ENCODE measurements around the gene ZNF511. TPM values are rescaled to one million over a fixed set of nuclear protein-coding genes. Genes with fewer than 3 reads are reported as not detected.

The ZNF511 gene
- total RNA-seq, 1 experiment from 2014 or later: 89.4 TPM

- H3T11ph ChIP-seq (ENCODE audit: low read length): no peak overlapping the region
- no peak overlapping the region for H3K18ac ChIP-seq (ENCODE audit: insufficient read length, low read depth, low read length)
- peak overlapping the region; percentile 27 to 50; a peak in 2 of 5 replicates for H3K4me3 Mint-ChIP-seq
- H3K9me3 ChIP-seq (ENCODE audit: control insufficient read depth, low read depth, low read length): no peaks in the 10 kb centered on the region
- H3K27ac ChIP-seq (ENCODE audit: insufficient read length, low read depth, low read length): no peak overlapping the region
- no peaks in the 10 kb centered on the region for H3K79me2 ChIP-seq (ENCODE audit: insufficient read depth, low read length)
- no CpG with 5 or more reads among the region's 20 CpGs for WGBS (ENCODE audit: extremely low coverage, insufficient read length, low lambda C conversion rate)
- H2BK120ac ChIP-seq (ENCODE audit: low read depth, low read length, poor library complexity, severe bottlenecking): no peak overlapping the region
- peaks cover 5 to 6% of the 10 kb centered on the region in 2 experiments; a peak in 4 of 5 replicates for H3K9me3 Mint-ChIP-seq
- H3K9ac ChIP-seq (ENCODE audit: extremely low read depth, insufficient read length, low read length): no peak overlapping the region
- peaks cover 14 to 26% of the 10 kb centered on the region in 2 experiments for H3K4me1 Mint-ChIP-seq
- no peak overlapping the region for H4K5ac ChIP-seq (ENCODE audit: insufficient read length, low read depth, low read length)
- no peak overlapping the region for H2BK15ac ChIP-seq (ENCODE audit: low read depth, low read length)
- H3K4me2 ChIP-seq (ENCODE audit: insufficient read depth, insufficient read length, low read length): peak overlapping the region; percentile 70
- H2AFZ ChIP-seq (ENCODE audit: low read length): no peak overlapping the region
- no peak overlapping the region for H2AK5ac ChIP-seq (ENCODE audit: insufficient read length, low read length)
- H3K56ac ChIP-seq (ENCODE audit: insufficient read length, low read depth, low read length): no peak overlapping the region
- H3K23me2 ChIP-seq (ENCODE audit: insufficient read length, low read depth, low read length, poor library complexity, severe bottlenecking): peaks cover 18% of the 10 kb centered on the region
- H4K91ac ChIP-seq (ENCODE audit: insufficient read length, low read depth, low read length): no peak overlapping the region
- no peak overlapping the region for H4K8ac ChIP-seq (replicated peaks; ENCODE audit: insufficient read length, low read depth, low read length)
- DNase-seq: no peak
- H3K27ac Mint-ChIP-seq: no peak overlapping the region
- H2BK20ac ChIP-seq (ENCODE audit: low read depth, low read length, poor library complexity, severe bottlenecking): no peak overlapping the region
- peaks cover 13% of the 10 kb centered on the region; the same call in 1 of the 2 replicates for H3K27me3 ChIP-seq (ENCODE audit: insufficient read depth, low read length)
- no peak overlapping the region for H2BK5ac ChIP-seq (ENCODE audit: insufficient read length, low read length)
- H2BK12ac ChIP-seq (ENCODE audit: insufficient read length, low read depth, low read length): no peak overlapping the region
- H3K23ac ChIP-seq (ENCODE audit: insufficient read length, low read depth, low read length): no peak overlapping the region
- H4K20me1 ChIP-seq (ENCODE audit: control insufficient read depth, insufficient read depth, insufficient read length): no peaks in the 10 kb centered on the region
- H3K36me3 Mint-ChIP-seq (ENCODE audit: insufficient read depth in 1 of 3, low read depth in 3 of 3): no peaks in the 10 kb centered on the region; a peak in 2 of 7 replicates
- no peaks in the 10 kb centered on the region for H3K79me1 ChIP-seq (ENCODE audit: insufficient read depth, low read depth, low read length, poor library complexity, severe bottlenecking)
- no peaks in the 10 kb centered on the region; the same call in 1 of the 2 replicates for H3K4me1 ChIP-seq (ENCODE audit: insufficient read depth, low read length)
- no peak for TF ChIP-seq CTCF (conservative IDR thresholded peaks at IDR 0.05)
- H3K27me3 Mint-ChIP-seq (ENCODE audit: low read depth): peaks cover 64% of the 10 kb centered on the region
- H3K4ac ChIP-seq (ENCODE audit: low read depth, low read length): no peak overlapping the region
- H3K14ac ChIP-seq (ENCODE audit: insufficient read depth, low read length): no peak overlapping the region
Observed at GRCh38 chr10:133324857-133325260, 16.1 kb downstream of the ZNF511 start.
